Nephron (organoid): ENCODE measurements around the gene MGAT3.

Experiments used
- H3K27ac Mint-ChIP-seq, 3 experiments: 2 replicates each; pipeline ENCODE4 v1.8.0; 2020; ENCODE audit warnings: mixed read lengths in 3 of 3, mild to moderate bottlenecking in 2 of 3, moderate library complexity in 1 of 3
- H3K27me3 Mint-ChIP-seq: 2 replicates; pipeline ENCODE4 v1.8.0; 2021; ENCODE audit warnings: low read depth, mild to moderate bottlenecking, moderate library complexity, mixed read lengths
- H3K36me3 Mint-ChIP-seq: 2 replicates; pipeline ENCODE4 v1.8.0; 2020; ENCODE audit warnings: low read depth, mixed read lengths
- H3K4me1 Mint-ChIP-seq: 2 replicates; pipeline ENCODE4 v1.8.0; 2020; ENCODE audit warnings: mixed read lengths
- H3K4me3 Mint-ChIP-seq, 3 experiments: 2 replicates each; pipeline ENCODE4 v1.8.0; 2020; ENCODE audit warnings: mild to moderate bottlenecking in 3 of 3, mixed read lengths in 3 of 3, moderate library complexity in 2 of 3
- H3K9me3 Mint-ChIP-seq: 2 replicates; pipeline ENCODE4 v1.8.0; 2020; ENCODE audit warnings: mixed read lengths
- TF ChIP-seq, protein P1 (sequence below), 3 experiments: fragments of 200-600 bp; sonication (generic); IDR thresholded peaks; one replicate each; pipeline ENCODE4 v1.5.0; 2021; ENCODE audit warnings: antibody characterized with exemption in 3 of 3; ENCODE audit not compliant: unreplicated experiment in 3 of 3

The MGAT3 gene

DNA sequence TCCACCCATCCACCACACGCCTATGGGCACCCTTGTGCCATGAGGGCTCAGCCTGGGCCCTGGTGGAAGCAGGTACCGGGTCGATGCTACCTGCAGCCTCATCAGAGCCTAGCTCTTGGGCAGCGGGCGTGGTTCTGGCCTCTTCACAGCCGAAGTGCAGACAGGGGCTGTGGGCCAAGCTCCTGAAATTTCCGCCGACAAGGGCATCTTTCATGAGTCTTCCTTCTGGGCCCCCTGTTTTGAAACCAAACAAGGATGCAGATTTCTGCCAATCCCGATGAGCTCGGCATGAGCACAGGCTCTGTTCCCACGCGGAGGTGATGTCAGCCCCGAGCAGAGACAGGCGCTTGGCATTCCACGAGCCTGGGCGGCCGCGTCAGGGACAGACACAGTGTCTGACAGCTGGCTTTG lies 22.6 kb upstream of the MGAT3 start:
- H3K27ac Mint-ChIP-seq, result no peak overlapping the region
- peaks cover 10% of the 10 kb centered on the region for H3K4me1 Mint-ChIP-seq
- peaks cover 9% of the 10 kb centered on the region for H3K27me3 Mint-ChIP-seq
- H3K36me3 Mint-ChIP-seq, result no peaks in the 10 kb centered on the region
- TF ChIP-seq, protein P1, sequence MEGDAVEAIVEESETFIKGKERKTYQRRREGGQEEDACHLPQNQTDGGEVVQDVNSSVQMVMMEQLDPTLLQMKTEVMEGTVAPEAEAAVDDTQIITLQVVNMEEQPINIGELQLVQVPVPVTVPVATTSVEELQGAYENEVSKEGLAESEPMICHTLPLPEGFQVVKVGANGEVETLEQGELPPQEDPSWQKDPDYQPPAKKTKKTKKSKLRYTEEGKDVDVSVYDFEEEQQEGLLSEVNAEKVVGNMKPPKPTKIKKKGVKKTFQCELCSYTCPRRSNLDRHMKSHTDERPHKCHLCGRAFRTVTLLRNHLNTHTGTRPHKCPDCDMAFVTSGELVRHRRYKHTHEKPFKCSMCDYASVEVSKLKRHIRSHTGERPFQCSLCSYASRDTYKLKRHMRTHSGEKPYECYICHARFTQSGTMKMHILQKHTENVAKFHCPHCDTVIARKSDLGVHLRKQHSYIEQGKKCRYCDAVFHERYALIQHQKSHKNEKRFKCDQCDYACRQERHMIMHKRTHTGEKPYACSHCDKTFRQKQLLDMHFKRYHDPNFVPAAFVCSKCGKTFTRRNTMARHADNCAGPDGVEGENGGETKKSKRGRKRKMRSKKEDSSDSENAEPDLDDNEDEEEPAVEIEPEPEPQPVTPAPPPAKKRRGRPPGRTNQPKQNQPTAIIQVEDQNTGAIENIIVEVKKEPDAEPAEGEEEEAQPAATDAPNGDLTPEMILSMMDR (IDR thresholded peaks at IDR 0.05; ENCODE audit: unreplicated experiment in 3 of 3), result no peak
- H3K4me3 Mint-ChIP-seq, result no peak overlapping the region
- no peaks in the 10 kb centered on the region for H3K9me3 Mint-ChIP-seq

DNA sequence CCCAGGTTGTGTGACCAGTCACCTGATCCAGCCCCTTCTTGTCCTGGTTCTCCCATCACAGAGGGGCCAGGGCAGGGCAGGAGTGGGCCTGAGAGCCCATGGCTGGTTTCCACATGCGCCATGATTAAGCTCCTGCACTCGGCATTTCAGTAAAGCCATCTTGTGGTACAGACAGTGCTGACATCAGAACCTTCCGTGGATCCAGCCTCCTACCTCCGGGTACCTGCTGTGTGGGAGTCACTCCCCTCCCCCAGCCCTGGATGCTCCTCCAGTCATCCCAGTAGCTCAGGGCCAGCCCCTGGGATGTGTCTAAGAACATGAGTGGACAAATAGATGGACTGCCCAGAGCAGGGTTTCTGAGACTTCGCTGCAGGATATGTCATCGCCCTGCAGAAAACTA lies 22.1 kb upstream of the MGAT3 start:
- Mint-ChIP-seq H3K36me3 (no peaks in the 10 kb centered on the region), H3K27ac (no peak overlapping the region), H3K4me1 (peaks cover 9% of the 10 kb centered on the region), H3K27me3 (peaks cover 11% of the 10 kb centered on the region), H3K9me3 (no peaks in the 10 kb centered on the region), H3K4me3 (no peak overlapping the region)
- TF ChIP-seq, protein P1 (IDR thresholded peaks at IDR 0.05; ENCODE audit: unreplicated experiment in 3 of 3), result no peak

DNA sequence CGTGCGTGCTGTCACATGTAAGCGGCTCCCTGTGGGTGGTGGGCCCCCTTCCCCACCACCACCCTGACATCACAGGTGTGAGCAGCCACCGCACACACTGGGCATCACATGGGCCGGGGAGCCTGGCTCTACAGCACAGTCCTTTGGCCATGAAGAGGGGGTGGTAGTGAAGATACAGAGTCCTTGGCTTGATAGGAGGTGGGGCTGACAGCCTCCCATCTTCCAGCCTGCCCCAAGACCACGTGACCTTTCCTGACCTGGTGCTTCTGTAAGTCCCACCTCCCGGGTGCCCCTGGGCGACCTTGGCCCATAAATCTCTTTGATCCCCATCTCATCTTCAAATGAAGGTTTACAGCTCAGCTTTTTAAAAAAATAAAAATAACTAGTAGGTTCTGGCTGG lies 21.2 kb upstream of the MGAT3 start:
- H3K9me3 Mint-ChIP-seq, result no peaks in the 10 kb centered on the region
- TF ChIP-seq, protein P1 (IDR thresholded peaks at IDR 0.05; ENCODE audit: unreplicated experiment in 3 of 3), result no peak
- no peaks in the 10 kb centered on the region for H3K36me3 Mint-ChIP-seq
- H3K4me1 Mint-ChIP-seq, result peaks cover 5% of the 10 kb centered on the region
- H3K27me3 Mint-ChIP-seq, result peaks cover 11% of the 10 kb centered on the region
- no peak overlapping the region for H3K4me3 Mint-ChIP-seq
- no peak overlapping the region for H3K27ac Mint-ChIP-seq

DNA sequence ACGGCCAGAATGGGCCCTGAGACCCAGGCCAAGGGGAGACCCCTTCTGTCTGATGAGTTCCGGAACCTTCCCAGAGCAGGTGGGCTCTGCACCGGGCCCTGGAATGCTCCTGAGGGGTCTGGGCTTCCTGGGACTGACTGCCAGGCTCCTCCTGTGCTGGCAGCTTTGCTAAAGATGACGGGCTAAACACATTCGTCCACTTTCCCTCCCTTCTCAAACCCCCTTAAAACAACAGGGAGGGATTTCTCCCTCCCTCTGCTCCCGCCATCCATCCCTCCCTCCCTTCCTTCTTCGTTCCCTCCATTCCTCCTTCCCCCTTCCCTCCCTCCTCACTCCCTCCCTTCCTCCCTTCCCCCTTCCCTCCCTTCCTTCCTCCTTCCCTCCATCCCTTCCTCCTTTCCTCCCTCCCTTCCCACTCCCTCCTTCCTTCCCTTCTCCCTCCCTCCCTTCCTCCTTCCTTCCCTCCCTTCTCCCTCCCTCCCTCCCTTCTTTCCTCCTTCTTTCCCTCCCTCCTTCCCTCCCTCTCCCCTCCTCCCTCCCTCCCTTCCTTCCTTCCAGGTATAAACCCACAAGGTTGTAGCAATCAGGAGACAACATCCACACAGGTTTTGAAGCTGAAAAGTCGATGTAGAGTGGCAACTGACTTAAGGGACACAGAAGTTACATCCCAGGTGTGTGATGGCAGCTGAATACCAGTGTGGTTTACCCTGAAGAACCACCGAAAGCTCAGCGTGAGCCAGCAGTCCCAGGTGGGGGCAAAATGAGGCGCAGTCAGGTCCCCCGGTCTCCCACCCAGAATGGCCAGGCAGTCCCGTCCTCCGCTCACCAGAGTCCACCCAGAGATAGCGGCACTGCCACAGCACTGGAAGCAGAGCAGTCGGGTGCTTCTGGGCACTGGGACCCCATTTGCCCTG lies 18.8 kb upstream of the MGAT3 start:
- Mint-ChIP-seq H3K9me3 (no peaks in the 10 kb centered on the region), H3K4me3 (no peak overlapping the region), H3K36me3 (no peaks in the 10 kb centered on the region), H3K4me1 (peaks cover 10% of the 10 kb centered on the region), H3K27me3 (peaks cover 11% of the 10 kb centered on the region), H3K27ac (no peak overlapping the region)
- TF ChIP-seq, protein P1 (IDR thresholded peaks at IDR 0.05; ENCODE audit: unreplicated experiment in 3 of 3), result no peak

DNA sequence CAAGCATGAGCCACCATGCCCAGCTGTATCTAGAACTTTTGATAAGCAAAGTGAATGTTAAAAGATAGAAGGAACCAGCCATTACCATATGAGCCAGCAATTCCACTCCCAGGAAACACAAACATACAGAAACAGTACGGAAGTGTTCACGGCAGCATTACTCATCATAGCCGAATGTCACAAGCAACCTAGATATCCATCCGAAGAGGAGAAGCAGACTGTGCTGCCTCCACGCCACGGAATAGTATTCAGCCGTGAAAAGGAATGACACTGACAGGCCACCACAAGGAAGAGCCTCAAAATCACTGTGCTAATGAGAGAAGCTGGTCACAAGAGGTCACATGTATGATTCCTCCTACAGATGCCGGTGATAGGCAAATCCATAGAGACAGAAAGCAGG lies 17.6 kb upstream of the MGAT3 start:
- Mint-ChIP-seq H3K27ac (peak overlapping the region in 1 of 3 experiments; percentile 14), H3K36me3 (no peaks in the 10 kb centered on the region), H3K4me1 (peaks cover 10% of the 10 kb centered on the region), H3K27me3 (peaks cover 11% of the 10 kb centered on the region), H3K9me3 (no peaks in the 10 kb centered on the region), H3K4me3 (no peak overlapping the region)
- TF ChIP-seq, protein P1 (IDR thresholded peaks at IDR 0.05; ENCODE audit: unreplicated experiment in 3 of 3), result no peak

DNA sequence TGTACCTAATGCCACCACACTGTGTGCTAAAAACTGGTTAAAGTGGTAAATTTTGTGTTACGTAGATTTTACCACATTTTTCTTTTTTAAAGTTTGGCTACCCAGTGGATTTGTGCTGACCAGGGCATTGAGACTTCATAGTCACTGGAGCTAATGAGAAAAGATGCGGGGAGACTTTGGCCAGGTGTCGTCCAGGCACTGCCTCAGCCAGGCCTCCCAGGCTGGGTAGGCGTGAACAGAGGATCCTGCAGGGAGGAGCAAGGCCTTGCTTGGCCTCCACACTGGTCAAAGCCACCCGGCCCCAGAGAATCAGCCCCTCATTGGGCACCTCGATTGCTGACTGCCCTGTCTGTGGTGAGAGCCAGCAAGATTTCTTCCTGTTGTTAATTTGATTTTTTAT lies 13.4 kb upstream of the MGAT3 start:
- H3K27ac Mint-ChIP-seq, result peak overlapping the region in 1 of 3 experiments; percentile 69
- H3K9me3 Mint-ChIP-seq, result no peaks in the 10 kb centered on the region
- no peaks in the 10 kb centered on the region for H3K36me3 Mint-ChIP-seq
- peaks cover 14% of the 10 kb centered on the region for H3K4me1 Mint-ChIP-seq
- peaks cover 11% of the 10 kb centered on the region for H3K27me3 Mint-ChIP-seq
- TF ChIP-seq, protein P1 (IDR thresholded peaks at IDR 0.05; ENCODE audit: unreplicated experiment in 3 of 3), result no peak
- no peak overlapping the region for H3K4me3 Mint-ChIP-seq
